ENCODE results near the gene PRDM16.
"Not testable (repeated sequence)": the region's sequence is repeated elsewhere in the genome, so short reads cannot be mapped to it uniquely, and the experiment has no call there.

PRDM16 gene

DNA sequence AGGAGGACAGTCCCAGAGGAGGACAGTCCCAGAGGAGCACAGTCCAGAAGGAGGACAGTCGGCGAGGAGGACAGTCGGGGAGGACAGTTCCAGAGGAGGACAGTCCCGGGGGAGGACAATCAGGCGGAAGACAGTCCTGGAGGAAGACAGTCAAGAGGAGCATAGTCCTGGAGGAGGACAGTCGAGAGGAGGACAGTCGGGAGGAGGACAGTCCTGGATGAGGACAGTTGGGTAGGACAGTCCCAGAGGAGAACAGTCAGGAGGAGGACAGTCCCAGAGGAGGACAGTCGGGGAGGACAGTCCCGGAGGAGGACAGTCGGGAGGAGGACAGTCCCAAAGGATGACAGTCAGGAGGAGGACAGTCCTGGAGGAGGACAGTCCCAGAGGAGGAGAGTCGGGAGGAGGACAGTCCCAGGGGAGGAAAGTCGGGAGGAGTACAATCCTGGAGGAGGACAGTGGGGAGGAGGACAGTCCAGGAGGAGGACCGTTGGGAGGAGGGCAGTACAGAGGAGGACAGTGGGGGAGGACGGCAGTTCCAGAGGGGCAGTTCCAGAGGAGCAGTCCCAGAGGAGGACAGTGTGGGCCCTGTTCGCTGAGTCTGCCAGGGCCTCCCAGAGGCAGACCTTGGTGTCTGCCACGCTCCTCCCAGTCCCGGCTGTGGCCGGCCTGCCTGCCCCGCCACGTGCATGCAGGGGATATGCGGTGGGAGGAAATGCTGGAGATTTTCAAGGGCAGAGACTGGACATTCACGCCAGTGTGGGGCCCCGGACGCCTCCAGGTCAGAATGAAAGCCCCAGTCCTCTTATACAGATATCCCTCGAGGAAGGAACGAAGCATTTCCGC is 201.6 kb downstream of the PRDM16 start:
- DNase-seq, result no peak

DNA sequence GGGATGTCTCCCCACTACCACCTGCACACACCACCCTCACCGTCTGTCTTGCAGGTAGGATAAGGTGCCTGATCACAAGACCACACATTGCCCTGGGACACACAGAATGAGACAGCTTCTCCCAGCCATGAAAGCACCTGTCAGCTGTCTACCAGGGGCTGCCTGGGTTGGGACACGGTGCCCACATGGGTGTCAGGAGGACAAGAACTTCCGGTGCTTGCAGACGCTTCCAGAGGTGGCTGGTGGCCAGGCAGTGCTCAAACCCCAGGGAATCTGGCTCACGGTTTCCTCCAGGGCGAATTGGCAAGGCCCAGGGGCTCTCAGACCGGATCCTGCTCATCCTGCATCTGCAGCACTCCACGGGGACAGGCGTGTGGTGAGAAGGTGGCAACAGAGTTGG is 202.9 kb downstream of the PRDM16 start:
- no peak for DNase-seq

DNA sequence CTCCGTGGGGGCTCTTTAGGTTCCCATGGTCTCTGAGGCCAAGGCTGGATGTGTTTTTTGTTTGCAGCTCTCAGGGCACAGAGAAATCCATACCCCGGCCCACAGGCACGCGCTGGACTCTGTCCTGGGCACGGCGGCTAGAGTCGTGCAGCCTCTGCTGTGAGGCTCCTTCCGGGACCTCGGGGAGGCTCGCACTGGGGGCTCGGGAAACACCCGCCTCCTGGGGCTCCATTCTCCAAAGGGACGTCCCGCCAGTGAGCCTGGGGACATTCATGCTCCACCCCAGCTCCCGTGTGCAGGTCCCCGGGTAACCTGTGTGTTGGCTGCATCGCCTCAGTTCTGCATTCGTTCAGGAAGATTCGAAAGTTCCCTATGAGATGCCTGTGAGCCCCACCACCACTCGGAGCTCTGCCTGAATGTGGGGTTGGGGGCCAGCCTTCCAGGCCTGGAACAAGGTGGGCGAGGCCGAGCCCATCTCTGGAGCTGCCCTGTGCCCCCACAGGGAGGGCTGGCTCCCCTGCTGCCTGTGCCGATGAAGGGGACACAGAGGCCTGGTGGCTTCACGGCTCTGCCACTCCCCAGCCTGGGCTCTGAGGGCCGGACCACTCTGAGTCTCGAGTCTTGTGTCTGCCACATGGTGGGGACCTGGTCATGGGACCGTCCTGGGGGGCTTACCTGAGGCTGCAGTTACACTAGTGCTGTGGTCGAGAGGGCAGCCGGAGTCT is 203.5 kb downstream of the PRDM16 start:
- no peak for DNase-seq

DNA sequence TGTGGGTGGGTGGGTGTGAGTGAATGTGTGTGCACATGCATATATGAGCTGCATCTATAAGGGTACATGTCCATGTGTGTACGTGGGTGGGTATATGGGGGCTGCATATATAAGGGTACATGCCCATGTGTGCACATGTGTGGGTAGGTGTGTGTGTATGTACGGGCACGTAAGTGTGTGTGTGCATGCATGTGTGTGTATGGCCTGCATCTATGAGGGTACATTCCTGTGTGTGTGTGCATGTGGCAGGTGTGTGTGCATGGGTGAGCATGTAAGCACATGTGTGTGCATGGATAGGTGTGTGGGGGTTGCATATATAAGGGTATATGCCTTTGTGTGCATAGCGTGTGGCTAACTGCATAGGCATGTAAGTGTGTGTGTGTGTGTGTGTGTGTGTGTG is 204.4 kb downstream of the PRDM16 start:
- no peak for DNase-seq

DNA sequence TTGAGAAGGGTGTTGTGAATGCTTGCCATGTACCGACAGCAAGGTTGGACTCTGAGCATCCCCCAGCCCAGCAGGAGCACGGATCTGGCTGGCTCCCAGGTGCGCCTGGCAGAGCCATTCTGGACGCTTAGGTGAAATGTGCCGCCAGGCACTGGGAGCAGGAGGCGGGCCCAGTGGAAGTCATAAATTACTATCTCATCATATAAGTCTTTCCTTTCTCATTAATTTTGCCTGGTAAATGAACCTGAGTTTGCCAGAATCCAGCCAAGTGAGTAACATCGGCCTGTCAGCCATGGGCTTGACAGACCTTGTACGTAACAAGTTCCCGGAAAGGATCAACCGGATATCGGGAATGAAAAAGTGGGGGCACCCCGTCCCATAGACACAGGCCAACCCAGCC is 206.0 kb downstream of the PRDM16 start:
- DNase-seq, result no peak

DNA sequence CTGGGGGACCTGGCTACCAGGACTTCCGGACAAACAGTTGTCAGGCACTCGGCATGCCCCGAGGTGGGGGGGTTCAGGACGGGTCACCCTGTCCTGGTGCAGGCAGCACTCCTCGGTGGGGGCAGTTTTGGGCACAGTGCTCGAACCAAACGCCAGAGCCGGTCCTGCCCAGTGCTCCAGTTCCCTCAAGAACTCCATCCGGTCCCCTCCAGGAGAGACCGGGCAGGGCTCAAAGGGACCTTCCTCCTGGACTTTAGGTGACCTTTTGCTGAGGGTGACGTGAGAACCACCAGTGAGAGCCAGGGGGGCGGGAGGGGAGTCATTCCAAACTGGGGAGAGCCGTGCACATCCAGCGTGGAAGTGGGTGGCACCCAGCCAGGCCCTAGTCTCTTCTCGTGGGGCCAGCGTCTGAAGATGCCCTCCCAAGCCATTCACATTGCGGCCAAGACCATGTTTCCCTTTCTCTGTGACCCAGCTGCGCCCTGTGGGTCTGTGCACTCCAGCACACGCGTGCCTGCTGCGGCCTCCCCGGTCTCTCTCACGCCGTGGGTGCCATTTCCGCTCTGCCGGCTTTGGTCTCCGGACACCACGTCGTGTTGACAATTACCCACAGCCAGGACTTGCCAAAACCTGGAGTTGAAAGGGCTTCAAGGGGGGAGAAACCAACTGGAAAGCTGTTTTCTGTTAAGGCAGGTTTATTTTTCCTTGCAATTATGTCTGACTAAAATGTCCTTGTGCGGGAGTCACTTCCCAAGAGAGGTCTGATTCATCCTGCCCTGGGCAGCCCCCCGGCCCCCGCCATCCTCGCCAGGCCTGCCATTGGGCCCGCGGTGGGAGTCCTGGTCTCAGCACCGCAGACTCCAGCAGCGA is 206.7 kb downstream of the PRDM16 start:
- no peak for DNase-seq

DNA sequence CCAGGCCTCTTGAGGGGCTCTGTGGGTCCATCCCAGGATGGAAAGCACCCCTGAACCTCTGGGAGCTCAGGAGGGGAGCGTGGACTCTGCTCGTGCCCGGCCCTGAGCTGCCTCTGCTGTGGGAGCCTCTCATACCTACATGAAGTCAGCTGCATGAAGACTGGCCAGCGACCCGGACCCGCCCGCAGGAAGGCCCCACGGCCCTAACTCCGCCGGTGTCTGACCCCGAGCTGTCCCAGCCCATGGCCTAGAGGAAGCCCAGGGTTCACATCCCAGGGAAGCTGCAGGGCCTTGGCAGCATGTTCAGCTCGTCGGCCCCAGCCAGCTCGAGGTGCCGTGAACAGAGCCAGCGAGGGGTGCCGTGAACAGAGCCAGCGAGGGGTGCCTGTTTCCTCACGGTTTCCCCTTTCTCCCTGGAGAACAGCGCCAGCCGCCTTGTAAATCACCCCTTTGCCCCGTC is 207.4 kb downstream of the PRDM16 start:
- no peak for DNase-seq

DNA sequence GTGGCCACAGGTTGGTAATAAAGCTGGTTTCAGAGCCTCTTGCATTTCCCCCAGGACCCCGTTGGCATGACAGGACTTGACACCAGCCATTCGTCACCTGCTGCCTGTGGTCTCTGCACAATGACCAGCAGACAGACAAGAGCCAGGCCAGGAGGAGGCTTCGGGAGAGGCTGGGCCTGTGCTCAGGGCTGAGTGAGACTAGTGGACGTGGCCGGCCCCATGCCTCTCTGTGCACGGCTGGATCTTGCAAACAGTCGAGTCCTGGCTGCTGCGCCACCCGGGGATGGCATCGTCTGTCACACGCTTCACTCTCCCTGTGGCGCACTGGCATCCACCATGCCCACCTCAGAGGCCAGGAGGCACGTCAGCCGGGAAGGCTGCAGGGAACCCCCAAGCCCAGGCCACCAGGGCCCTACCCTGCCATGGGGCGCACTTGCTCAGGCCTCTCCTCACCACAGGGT is 208.0 kb downstream of the PRDM16 start:
- no peak for DNase-seq

DNA sequence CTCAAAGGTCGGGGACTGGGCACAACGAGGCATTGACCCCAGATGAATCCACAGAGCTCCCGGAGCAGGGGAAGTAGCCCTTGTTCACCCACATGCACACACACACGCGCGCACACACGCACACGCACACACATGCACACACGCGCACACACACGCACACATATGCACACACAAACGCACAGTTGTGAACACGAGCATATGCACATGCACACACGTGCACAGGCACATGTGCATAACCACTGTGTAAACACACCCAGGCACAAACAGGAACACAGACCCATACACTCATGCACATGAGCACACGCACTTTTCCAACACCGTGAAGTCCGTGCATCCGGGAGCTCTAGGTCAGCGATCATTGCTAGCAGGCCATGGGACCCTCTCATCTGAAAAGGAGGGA is 208.6 kb downstream of the PRDM16 start:
- DNase-seq, result no peak

DNA sequence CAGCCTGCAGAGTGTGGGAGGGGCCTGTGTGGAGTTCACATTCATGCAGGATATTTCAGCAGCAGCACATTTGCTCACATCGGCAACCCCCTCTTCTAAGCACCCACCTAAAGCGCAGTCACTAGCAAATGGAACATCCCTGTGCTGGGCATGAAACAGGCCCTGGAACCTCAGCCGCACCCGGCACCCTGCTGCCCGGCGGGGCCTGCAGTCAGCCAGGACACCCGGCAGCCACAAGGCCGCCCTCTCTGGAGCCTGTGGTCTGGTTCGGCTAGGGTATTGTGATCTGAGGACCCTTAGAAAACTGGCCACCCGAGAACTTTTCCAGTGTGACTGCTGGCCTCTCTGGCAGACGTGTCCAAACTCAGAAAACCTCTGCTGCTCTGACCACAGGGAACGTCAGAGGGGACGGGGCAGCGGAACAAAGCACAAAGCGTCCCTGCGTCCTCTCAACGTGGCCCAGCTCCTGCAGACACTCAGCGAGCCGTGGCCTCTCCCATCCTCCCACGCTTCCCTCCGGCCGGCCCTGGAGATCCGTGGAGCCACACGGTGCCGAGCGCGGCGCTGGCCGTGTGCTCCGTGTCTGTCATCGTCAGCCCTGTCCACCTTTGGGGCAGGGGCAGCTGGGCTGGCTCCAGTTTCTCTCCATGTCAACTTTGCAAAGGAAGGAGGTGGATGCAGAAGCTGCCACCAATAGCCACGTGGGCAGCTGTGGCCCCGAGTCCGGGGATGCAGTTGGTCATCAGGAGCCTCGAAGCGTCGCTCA is 209.6 kb downstream of the PRDM16 start:
- DNase-seq, result no peak

DNA sequence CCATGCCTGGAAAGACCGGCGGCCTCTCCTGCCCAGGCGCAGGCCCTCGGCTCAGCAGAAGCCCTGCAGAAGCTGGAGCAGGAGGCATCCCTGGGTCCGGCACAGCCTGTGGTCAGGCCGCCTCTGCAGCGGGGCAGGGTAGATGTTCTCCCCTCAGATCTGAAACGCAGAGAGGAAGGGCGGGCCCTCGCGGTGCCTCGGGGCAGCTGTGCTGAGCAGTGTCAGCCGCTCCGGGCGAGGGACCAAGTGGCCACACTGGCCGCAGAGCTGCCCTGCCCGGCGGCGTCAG is 210.1 kb downstream of the PRDM16 start:
- DNase-seq, result no peak

DNA sequence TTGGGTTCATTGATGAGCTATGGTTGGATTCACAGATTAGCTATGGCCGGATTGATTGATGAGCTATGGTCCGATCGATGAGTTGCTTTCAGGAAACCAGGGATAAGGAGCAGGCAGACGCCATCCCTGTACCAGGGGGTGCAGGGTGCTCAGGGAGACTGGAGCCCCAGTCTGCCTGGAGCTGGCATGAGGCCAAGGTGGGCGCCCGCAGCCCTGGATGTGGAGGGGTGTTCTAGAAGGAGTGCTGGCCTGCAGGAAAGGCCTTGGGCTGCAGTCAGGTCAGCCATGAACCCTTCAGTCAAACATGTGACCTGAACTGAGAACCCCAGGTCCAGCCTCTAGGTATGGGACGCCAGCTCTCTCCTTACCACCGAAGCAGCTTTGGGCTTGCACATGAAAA is 212.7 kb downstream of the PRDM16 start:
- DNase-seq, result no peak

DNA sequence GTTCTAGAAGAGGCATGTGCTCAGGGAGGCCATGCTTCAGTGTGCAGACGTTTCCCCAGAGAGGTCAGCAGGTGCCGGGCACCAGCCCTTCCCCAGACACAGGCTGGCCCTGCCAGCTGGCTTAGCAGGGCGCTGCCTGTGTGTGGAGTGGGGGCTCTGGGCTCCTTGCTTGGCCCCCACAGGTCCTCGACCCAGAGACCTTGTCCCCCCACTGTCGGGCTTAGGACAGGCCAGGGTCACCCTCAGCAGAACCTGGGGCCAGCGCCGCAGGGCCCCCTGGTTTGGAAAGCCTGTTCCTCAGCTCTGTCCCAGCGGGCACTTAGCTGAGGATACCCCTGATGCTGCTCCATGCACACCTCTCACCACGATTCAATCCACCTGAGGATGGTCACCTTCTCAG is 213.2 kb downstream of the PRDM16 start:
- no peak for DNase-seq

DNA sequence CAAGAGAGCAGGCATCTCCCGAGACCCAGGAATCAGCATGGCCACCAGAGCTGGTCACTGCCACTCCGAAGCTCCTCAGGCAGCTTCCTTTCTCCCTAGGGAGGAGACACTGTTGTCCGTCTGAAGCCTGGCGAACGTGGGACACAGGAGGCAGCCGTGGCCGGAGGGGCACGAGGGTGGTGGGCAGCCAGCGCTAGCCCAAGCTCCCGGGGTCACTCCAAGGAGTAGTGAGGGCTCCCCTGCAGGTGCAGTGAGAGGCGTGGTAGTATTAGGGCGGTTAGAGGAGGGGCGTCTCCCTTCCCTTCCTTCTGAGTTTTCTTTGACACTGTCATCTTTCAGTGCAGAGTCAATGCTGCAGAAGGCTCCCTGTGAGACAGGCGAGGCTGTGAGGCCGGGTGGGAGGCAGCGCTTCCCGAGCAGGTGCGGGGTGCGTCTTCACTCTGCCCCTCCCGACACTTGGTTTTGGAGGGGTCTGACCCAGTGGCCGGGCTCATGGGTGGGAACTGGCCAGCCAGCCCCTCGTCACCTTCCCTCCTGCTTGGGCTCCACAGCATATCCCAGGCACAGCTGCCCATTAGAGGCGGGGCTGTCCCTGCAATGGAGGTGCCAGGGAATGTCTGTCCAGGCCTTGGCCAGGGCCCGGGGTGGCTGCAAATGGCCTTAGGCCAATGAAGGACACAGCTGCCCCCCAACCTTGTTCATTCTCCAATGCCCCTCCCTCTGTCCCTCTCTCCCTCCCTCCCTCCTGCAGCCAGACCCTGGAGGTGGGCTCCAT is 213.8 kb downstream of the PRDM16 start:
- no peak for DNase-seq

DNA sequence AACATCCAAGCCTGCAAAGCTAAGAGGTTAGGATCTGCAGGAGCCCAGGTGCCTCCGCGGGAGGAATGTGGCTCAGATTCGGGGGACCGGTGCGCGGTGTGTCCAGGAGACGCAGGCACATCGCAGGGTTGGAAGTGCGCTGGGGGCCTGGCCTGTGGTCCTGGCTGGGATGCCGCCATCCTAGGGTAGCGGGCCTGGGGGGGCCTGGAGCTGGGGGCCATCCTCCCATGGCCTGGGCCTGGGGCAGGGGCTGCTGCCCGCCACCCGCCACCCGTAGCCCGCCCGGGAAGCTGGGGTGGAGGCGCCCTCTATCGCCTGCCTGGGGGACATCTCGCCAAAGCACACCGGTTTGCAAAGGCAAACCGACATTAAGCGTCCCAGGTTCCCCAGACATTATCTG is 214.8 kb downstream of the PRDM16 start:
- DNase-seq, result no peak

DNA sequence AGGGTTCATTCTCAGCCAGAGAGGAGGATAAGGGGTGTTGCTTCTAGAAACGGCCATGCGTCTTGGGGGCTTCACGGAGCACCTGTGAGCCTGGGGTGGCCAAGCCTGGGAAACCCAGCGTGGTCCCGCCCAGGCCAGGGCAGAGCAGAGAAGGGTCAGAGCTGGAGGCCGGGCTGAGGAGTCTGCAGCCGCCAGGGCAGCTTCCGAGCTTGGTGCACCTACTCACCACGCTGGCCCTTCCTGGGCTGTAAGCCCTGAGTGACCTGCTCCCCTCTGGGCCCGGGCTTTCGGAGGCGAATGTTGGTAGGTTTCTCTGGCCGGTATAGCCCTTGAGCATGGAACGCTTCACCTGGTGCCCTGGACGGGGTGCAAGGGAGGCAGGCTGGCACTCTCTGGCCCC is 215.7 kb downstream of the PRDM16 start:
- DNase-seq, result no peak

DNA sequence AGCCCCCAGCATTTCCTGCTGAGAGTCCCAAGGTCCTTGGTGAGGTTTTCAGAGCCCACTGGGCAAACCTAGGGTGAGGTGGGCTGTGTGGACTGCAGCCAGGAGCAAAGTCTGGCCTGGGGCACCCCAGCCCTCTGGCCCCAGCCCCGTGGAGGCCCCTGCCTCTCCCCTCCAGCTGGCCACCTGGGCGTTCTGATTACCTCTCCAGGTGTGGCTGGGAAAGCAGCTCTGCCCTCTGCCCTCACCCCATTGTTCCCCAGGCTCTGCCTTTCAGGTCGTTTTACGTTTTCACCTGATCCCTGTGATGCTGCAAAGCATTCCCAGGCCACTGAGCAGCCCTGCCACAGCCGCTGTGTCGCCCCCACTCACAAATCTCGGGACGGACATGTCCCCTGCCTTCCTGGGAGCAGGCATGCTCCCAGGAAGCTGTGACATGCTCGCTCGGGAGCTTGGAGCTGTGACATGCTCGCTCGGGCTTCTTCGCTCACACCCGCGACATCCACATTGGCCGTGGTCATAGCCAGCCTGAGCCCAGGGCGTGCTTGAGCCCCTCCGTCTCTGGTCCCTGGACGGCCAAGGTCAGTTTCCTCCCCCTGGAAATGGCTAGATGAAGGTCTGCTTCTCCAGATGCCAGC is 216.2 kb downstream of the PRDM16 start:
- no peak for DNase-seq

DNA sequence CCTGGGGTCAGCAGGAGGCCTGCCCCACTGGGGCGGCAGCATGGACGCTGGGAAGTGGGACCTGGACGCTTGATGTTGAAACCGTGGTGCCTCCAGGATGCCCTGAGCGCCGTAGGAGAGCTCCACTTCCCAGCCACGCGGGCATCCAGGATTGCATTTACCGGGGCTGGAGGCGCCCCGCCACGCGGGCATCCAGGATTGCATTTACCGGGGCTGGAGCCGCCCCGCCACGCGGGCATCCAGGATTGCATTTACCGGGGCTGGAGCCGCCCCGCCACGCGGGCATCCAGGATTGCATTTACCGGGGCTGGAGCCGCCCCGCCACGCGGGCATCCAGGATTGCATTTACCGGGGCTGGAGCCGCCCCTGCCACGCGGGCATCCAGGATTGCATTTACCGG is 218.1 kb downstream of the PRDM16 start:
- DNase-seq, result not testable (repeated sequence)

DNA sequence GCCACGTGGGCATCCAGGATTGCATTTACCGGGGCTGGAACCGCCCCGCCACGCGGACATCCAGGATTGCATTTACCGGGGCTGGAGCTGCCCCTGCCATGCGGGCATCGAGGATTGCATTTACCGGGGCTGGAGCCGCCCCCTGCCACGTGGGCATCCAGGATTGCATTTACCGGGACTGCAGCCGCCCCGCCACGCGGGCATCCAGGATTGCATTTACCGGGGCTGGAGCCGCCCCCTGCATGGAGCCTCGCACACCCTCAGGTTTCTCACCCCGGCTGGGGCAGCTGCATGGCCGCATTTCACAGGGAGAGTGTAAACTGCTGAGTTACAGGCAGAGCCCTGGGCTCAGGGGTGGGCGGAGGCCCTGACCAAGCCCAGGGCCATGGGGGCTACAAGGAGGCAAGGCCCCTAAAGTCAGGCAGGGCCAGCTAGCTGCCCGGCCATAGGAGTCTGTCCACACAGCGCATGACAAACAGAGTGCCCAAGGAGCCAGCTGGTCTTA is 218.7 kb downstream of the PRDM16 start:
- DNase-seq, result no peak

DNA sequence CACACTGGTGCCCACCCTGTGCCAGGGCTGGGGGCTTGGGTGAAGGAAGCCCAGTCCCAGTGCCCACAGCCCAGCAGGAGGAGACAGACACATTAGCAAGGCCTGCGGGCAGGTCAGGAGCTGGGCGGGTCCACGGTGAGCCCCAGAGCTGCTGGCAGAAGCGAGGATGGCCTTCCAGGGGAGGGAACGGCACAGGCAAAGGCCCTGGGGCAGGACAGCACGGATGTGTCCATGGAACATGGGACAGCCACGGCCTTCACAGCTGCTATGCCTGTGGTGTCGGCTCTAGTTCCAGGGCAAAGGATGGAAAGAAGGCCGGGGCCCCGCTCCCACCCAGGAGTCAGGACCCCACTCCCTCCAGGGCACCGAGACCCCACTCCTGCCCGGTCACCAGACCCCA is 220.5 kb downstream of the PRDM16 start:
- DNase-seq, result no peak

DNA sequence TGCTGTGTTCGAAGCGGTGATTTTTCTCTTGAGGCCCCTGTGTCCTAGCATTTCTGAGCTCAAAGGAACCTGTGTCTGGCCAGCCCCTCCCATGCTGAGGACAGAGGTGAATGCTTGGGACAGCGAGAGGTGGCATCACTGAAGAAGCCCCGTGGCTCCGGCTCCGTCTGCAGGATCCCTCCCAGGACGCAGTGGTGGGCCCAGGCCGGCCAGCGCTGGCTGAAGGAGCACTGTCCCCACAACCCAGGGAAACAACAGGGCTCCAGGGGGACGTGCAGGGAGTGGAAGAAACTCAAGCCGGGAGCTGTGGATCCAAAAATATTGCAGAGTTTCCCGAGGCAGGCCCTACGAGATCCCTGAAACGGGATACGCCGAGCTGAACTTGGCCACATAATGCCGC is 221.4 kb downstream of the PRDM16 start:
- no peak for DNase-seq

Data from CD4-positive, alpha-beta T cell treated with Interleukin-4 for 1 hour (primary cell).